Kidney epithelial cell (primary cell): ENCODE results near the gene RTL5. TPM values are rescaled to one million over a fixed set of nuclear protein-coding genes. Genes with fewer than 3 reads are reported as not detected.

Source experiments
- DNase-seq: peaks from one replicate; pipeline ENCODE4 v3.0.0-alpha.2; 2010; ENCODE audit warnings: low read depth
- H3K27me3 ChIP-seq: 2 replicates; pipeline ENCODE4 v1.6.0; 2011; ENCODE audit warnings: low read length; ENCODE audit not compliant: control insufficient read depth, insufficient read depth
- H3K36me3 ChIP-seq: 2 replicates; pipeline ENCODE4 v1.5.1; 2011; ENCODE audit warnings: low read length; ENCODE audit not compliant: control insufficient read depth, insufficient read depth
- H3K4me3 ChIP-seq: 2 replicates; pipeline ENCODE4 v1.5.1; 2011; ENCODE audit warnings: low read depth, mild to moderate bottlenecking, control low read depth, low read length
- total RNA-seq: library from RNA; depleted of rRNA; stranded (reverse); fragments of >200 nt; gene quantifications from 2 replicates; pipeline ENCODE4 v1.2.3, GENCODE V29; 2015
- TF ChIP-seq, protein P1 (sequence below): IDR thresholded peaks from 2 replicates; pipeline ENCODE4 v1.5.1; 2011; ENCODE audit warnings: mild to moderate bottlenecking, moderate library complexity, low read length, control low read depth, inconsistent platforms; ENCODE audit not compliant: insufficient read depth, poor library complexity, severe bottlenecking

RTL5 gene
- total RNA-seq, 1 donor from 2014 or later = 2.3 TPM

DNA sequence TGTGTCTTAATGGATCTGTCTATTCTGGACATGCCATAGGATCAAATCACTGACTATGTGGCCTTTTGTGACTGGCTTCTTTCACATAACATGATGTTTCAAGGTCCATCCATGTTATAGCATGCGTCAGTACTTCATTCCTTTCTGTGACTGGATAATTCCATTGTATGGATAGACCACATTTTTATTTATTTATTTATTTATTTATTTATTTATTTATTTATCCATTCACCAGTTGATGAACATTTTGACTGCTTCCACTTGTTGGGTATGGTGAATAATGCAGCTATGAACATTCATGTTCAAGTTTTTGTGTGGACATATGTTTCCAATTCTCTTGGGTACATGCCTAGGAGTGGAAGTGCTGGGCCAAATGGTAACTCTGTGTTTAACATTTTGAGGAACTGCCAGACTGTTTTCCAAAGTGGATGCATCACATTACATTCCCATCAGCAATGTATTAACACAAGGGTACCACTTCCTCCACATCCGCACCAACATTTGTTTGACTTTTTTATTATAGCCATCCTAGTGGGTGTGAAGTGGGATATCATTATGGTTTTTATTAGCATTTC lies 14.0 kb downstream of the RTL5 start:
- no peak for DNase-seq
- TF ChIP-seq, protein P1, sequence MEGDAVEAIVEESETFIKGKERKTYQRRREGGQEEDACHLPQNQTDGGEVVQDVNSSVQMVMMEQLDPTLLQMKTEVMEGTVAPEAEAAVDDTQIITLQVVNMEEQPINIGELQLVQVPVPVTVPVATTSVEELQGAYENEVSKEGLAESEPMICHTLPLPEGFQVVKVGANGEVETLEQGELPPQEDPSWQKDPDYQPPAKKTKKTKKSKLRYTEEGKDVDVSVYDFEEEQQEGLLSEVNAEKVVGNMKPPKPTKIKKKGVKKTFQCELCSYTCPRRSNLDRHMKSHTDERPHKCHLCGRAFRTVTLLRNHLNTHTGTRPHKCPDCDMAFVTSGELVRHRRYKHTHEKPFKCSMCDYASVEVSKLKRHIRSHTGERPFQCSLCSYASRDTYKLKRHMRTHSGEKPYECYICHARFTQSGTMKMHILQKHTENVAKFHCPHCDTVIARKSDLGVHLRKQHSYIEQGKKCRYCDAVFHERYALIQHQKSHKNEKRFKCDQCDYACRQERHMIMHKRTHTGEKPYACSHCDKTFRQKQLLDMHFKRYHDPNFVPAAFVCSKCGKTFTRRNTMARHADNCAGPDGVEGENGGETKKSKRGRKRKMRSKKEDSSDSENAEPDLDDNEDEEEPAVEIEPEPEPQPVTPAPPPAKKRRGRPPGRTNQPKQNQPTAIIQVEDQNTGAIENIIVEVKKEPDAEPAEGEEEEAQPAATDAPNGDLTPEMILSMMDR = no peak
- H3K36me3 ChIP-seq = no peaks in the 10 kb centered on the region
- peaks cover 5% of the 10 kb centered on the region for H3K27me3 ChIP-seq
- H3K4me3 ChIP-seq = no peak overlapping the region

DNA sequence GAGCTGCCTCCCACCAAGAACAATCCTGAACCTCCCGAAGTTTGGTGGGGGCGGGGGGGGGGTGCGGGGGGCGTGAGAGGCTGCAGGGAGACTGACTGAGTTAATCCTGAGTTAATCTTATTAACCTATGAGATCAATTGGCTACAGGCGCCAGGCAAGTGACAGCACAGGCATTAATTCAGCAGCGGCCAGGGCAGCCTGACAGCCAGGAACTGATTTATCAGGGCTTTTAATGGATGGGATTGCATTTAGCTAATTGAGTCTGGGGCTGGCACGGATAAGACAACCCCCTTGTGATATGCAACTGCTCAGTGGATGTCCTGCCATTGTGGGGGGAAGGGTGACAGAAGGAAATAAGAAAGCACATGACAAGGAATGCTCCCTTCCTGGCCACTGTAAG lies 16.3 kb downstream of the RTL5 start:
- Histone ChIP-seq H3K27me3 (peaks cover 5% of the 10 kb centered on the region), H3K4me3 (no peak overlapping the region), H3K36me3 (no peaks in the 10 kb centered on the region)
- TF ChIP-seq, protein P1 = no peak
- DNase-seq = no peak

DNA sequence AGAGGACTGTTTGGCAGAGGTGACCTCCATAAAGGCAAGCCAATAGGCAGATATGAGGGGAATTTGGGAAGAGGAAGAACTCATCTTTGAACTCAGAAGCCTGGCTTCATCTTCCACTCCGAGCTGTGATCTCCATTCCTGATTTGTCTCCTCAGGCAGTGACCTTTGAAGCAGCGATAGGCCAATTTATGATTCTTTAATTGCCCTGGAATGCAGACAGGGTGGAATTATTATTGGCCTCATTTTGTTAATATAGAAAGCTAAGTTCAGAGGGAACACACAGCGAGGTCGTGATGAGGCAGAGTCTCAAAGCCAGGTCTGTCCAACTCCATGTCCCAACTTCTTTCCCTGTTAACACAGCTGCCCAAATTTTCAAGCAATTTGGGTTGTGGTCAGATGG lies 16.9 kb downstream of the RTL5 start:
- Histone ChIP-seq H3K36me3 (no peaks in the 10 kb centered on the region), H3K4me3 (no peak overlapping the region), H3K27me3 (peaks cover 8% of the 10 kb centered on the region)
- TF ChIP-seq, protein P1 = no peak
- no peak for DNase-seq

DNA sequence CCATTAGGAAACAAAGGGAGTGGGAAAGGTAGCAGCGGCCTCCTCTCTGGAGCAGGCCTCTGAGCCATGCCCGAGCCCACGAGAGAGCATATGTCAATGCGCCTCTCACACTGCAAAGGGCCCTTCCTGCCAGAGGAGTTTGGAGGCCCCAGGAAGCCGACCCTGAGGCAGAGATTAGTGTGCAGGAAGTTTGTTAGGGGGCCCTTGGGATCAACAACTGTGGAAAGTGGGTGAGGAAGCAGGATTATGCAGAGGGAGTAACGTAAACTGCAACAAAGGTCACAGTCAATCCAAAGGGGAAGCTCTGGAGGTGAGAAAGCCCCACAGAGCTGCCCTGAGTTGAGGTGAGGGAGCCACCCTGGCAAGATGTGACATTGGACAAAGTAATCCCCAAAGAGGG lies 17.4 kb downstream of the RTL5 start:
- TF ChIP-seq, protein P1 = no peak
- H3K4me3 ChIP-seq = no peak overlapping the region
- DNase-seq = no peak
- no peaks in the 10 kb centered on the region for H3K36me3 ChIP-seq
- H3K27me3 ChIP-seq = peaks cover 8% of the 10 kb centered on the region

DNA sequence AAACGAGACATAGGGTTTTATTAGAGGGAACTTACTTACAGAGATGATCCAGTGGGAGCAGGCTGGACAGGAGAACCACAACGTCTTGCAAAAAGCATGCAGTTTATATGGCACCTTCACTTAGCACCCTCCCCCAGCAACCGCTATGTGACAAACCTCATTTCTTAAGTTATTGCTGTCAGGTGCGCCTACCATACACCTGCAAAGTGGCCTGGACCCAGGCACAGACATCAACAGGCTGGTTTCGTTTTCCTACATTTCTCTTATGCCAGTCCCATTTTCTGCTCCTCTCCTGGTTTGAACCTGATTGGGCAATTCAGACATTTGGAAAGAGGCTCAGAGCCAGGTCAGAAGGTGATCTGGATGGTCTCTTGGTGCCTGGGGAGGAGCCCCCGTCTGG lies 18.3 kb downstream of the RTL5 start:
- Histone ChIP-seq H3K27me3 (peaks cover 8% of the 10 kb centered on the region), H3K4me3 (no peak overlapping the region), H3K36me3 (no peaks in the 10 kb centered on the region)
- DNase-seq = no peak
- TF ChIP-seq, protein P1 = no peak

DNA sequence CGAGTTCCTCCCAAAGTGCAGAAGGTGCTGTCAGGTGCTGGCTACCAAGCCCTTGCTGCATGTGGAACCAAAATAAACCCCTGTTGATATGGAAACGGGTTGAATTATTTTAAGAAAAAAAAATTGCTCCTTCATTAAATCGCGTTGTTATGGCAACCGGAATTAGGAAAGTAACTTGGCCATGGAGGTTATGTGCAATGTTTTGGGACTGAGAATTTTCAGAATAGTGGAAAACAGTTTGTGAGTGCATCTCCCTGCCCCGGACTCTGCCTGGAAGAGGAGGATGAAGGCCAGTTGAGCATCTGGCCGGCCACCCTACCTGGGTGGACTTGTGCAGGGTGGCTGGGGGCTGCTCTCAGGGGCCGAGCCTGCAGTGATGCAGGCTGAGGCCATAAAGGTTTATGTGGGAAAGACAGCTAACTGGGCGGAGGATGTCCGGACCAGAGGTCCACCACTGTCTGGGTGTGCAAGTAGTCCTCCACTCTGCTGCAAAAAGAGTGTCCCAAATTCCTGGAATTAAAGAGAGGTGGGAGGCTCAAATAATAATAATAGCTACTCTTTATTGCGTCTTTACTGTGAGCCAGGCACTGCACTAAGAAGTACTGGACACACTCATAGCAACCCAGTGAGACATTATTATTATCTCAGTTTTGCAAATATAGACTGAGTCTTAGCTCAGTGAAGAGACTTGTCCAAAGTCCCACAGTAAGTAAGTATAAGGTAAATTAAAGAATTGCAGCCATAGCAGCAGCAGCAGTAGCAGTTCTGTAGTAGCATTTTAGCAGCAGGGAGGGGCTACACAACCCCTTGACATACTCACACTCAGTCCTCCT lies 20.6 kb downstream of the RTL5 start:
- no peak for DNase-seq
- TF ChIP-seq, protein P1 = no peak
- no peak overlapping the region for H3K4me3 ChIP-seq
- H3K36me3 ChIP-seq = no peaks in the 10 kb centered on the region
- peaks cover 10% of the 10 kb centered on the region for H3K27me3 ChIP-seq
